Caco-2 (cell line): ENCODE measurements around the gene SMURF1. TPM values are rescaled to one million over a fixed set of nuclear protein-coding genes. Genes with fewer than 3 reads are reported as not detected.

ENCODE experiments used
- BruUV-seq: library from RNA; stranded (reverse); fragments of 400-500 nt; replicated peaks from 2 replicates; lab custom pipeline; 2021; lab: Mats Ljungman, UMichigan
- CTCF ChIA-PET: fragments of 300-600 bp; sonication (Branson Sonifier 250); formaldehyde crosslinking; loops from one replicate; lab custom pipeline; 2022; ENCODE audit warnings: antibody characterized with exemption; lab: Charles Lee
- POLR2A ChIA-PET: fragments of 300-600 bp; sonication (Branson Sonifier 250); formaldehyde crosslinking; loops from one replicate; lab custom pipeline; 2022; ENCODE audit warnings: antibody characterized with exemption; lab: Charles Lee
- DNase-seq, 2 experiments: peaks; one replicate each; pipeline versions ENCODE4 v3.0.0 to v3.0.0-alpha.2; 2020 to 2022
- H3K27me3 ChIP-seq: replicated peaks from 2 replicates; pipeline ENCODE4 v1.6.0; 2011; ENCODE audit warnings: low read length; ENCODE audit not compliant: control insufficient read depth, insufficient read depth
- H3K36me3 ChIP-seq: 2 replicates; pipeline ENCODE4 v1.5.1; 2011; ENCODE audit warnings: low read length; ENCODE audit not compliant: control insufficient read depth, insufficient read depth
- H3K4me1 ChIP-seq: fragments of 250-450 bp; sonication (Bioruptor Pico); 2 replicates; pipeline ENCODE4 v1.5.1; 2020; ENCODE audit warnings: mild to moderate bottlenecking
- H3K4me3 ChIP-seq: 2 replicates; pipeline ENCODE4 v1.5.1; 2011; ENCODE audit warnings: low read depth, mild to moderate bottlenecking, control low read depth, low read length
- H3K9me3 ChIP-seq: fragments of 250-450 bp; sonication (Bioruptor Pico); 2 replicates; pipeline ENCODE4 v1.5.1; 2020; ENCODE audit warnings: mild to moderate bottlenecking, moderate library complexity
- H3K27ac Mint-ChIP-seq: one replicate; pipeline ENCODE4 v1.8.0; 2022; ENCODE audit warnings: mixed read lengths; ENCODE audit not compliant: unreplicated experiment
- H3K27me3 Mint-ChIP-seq: one replicate; pipeline ENCODE4 v1.8.0; 2022; ENCODE audit warnings: mixed read lengths; ENCODE audit not compliant: insufficient read depth, unreplicated experiment
- H3K36me3 Mint-ChIP-seq: one replicate; pipeline ENCODE4 v1.8.0; 2022; ENCODE audit warnings: mild to moderate bottlenecking, mixed read lengths; ENCODE audit not compliant: insufficient read depth, unreplicated experiment
- H3K4me1 Mint-ChIP-seq: one replicate; pipeline ENCODE4 v1.8.0; 2022; ENCODE audit warnings: low read depth, mixed read lengths; ENCODE audit not compliant: unreplicated experiment
- H3K4me3 Mint-ChIP-seq: one replicate; pipeline ENCODE4 v1.8.0; 2022; ENCODE audit warnings: mild to moderate bottlenecking, moderate library complexity, mixed read lengths; ENCODE audit not compliant: unreplicated experiment
- H3K9me3 Mint-ChIP-seq: one replicate; pipeline ENCODE4 v1.8.0; 2022; ENCODE audit warnings: mixed read lengths; ENCODE audit not compliant: unreplicated experiment
- intact Hi-C: fragments of 100-400 bp; cut with micrococcal nuclease; formaldehyde crosslinking; loops from one replicate; pipeline ENCODE4 v1.10.0; 2022; ENCODE audit not compliant: unreplicated experiment
- total RNA-seq: library from RNA; stranded (reverse); gene quantifications from 2 replicates; pipeline ENCODE4 v1.2.3, GENCODE V29; 2022
- TF ChIP-seq, protein P1 (sequence below), 2 experiments: fragments of 200-600 bp in 1 of 2; IDR thresholded peaks; 1 replicate in 1 of 2; 2 replicates in 1 of 2; pipeline versions ENCODE4 v1.5.1 to v1.8.0; 2011 to 2022; ENCODE audit warnings: antibody characterized with exemption in 1 of 2, control low read depth in 1 of 2, inconsistent platforms in 1 of 2, low read depth in 1 of 2, low read length in 1 of 2, mild to moderate bottlenecking in 1 of 2, moderate library complexity in 1 of 2; ENCODE audit not compliant: insufficient read depth in 1 of 2, severe bottlenecking in 1 of 2, unreplicated experiment in 1 of 2

The SMURF1 gene
- total RNA-seq, 1 experiment from 2014 or later, result 22.5 TPM

DNA sequence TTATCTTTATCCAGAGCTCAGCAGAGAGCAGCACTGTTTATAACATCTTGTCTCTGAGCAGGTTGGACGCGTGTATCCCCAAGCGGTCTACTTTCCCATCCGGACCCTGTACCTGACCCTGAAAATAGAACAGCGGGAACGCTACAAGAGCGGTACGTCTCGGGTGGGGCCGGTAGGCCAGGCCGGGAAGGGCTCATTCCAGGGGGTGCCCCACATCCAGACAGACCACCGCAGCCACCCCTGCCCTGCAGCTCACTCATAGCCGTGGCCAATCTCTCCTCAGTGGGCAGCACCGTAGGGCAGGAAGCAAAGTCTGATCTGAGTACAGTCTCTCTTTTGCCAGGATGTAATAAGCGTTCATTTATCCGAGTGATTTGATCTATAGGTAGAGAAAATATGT lies 151.8 kb downstream of the SMURF1 start:
- no peaks in the 10 kb centered on the region for H3K4me1 Mint-ChIP-seq
- H3K36me3 ChIP-seq, result peaks cover 4% of the 10 kb centered on the region
- intact Hi-C loops, result no loop called here
- no peaks in the 10 kb centered on the region for H3K9me3 Mint-ChIP-seq
- POLR2A ChIA-PET, result no interaction called here
- CTCF ChIA-PET, result no interaction called here
- H3K36me3 Mint-ChIP-seq, result peaks cover 75% of the 10 kb centered on the region
- no TSS peak for BruUV-seq
- no peaks in the 10 kb centered on the region for H3K27me3 Mint-ChIP-seq
- H3K9me3 ChIP-seq, result no peaks in the 10 kb centered on the region
- no peaks in the 10 kb centered on the region for H3K4me1 ChIP-seq
- TF ChIP-seq, protein P1, sequence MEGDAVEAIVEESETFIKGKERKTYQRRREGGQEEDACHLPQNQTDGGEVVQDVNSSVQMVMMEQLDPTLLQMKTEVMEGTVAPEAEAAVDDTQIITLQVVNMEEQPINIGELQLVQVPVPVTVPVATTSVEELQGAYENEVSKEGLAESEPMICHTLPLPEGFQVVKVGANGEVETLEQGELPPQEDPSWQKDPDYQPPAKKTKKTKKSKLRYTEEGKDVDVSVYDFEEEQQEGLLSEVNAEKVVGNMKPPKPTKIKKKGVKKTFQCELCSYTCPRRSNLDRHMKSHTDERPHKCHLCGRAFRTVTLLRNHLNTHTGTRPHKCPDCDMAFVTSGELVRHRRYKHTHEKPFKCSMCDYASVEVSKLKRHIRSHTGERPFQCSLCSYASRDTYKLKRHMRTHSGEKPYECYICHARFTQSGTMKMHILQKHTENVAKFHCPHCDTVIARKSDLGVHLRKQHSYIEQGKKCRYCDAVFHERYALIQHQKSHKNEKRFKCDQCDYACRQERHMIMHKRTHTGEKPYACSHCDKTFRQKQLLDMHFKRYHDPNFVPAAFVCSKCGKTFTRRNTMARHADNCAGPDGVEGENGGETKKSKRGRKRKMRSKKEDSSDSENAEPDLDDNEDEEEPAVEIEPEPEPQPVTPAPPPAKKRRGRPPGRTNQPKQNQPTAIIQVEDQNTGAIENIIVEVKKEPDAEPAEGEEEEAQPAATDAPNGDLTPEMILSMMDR (IDR thresholded peaks at IDR 0.05; ENCODE audit: insufficient read depth in 1 of 2, low read depth in 1 of 2, low read length in 1 of 2, severe bottlenecking in 1 of 2, unreplicated experiment in 1 of 2), result no peak
- peak in 1 of 2 experiments; percentile 9 for DNase-seq
- no peaks in the 10 kb centered on the region for H3K27me3 ChIP-seq
- no peak overlapping the region for H3K27ac Mint-ChIP-seq
- H3K4me3 ChIP-seq, result no peak overlapping the region
- no peak overlapping the region for H3K4me3 Mint-ChIP-seq

- H3K4me1 Mint-ChIP-seq, result no peaks in the 10 kb centered on the region
- intact Hi-C loops, result no loop called here
- no peak overlapping the region for H3K4me3 ChIP-seq
- H3K36me3 Mint-ChIP-seq, result peaks cover 83% of the 10 kb centered on the region
- H3K4me1 ChIP-seq, result no peaks in the 10 kb centered on the region
- no peaks in the 10 kb centered on the region for H3K9me3 ChIP-seq
- BruUV-seq, result no TSS peak
- peaks cover 7% of the 10 kb centered on the region for H3K9me3 Mint-ChIP-seq
- POLR2A ChIA-PET, result no interaction called here
- TF ChIP-seq, protein P1 (IDR thresholded peaks at IDR 0.05; ENCODE audit: insufficient read depth in 1 of 2, low read depth in 1 of 2, low read length in 1 of 2, severe bottlenecking in 1 of 2, unreplicated experiment in 1 of 2), result no peak
- no peak overlapping the region for H3K4me3 Mint-ChIP-seq
- no peaks in the 10 kb centered on the region for H3K27me3 Mint-ChIP-seq
- CTCF ChIA-PET, result no interaction called here
- H3K27me3 ChIP-seq, result no peaks in the 10 kb centered on the region
- H3K36me3 ChIP-seq, result peaks cover 4% of the 10 kb centered on the region
- H3K27ac Mint-ChIP-seq, result no peak overlapping the region
- peak in 1 of 2 experiments; percentile 3 for DNase-seq
Measured at GRCh38 chr7:98991141-98991540, 152.8 kb downstream of the SMURF1 start.

DNA sequence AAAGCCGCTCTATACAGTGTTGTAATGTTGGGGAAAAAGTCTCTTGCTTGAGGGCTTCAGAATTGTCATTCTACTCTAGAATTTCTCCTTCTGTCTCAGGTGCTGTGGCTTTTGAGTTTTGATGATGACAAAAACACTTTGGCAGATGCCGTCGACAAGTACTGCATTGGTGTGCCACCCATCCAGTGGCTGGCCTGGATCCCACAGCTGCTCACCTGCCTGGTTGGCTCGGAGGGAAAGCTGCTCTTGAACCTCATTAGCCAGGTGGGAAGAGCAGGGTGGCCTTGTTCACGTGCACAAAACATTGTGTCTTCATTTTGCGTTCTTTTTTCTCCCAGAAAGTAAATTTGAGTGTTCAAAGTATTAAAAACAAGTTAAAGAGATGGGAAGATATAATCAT lies 153.6 kb downstream of the SMURF1 start:
- Mint-ChIP-seq H3K27me3 (no peaks in the 10 kb centered on the region), H3K4me3 (no peak overlapping the region), H3K36me3 (peaks cover 83% of the 10 kb centered on the region), H3K4me1 (no peaks in the 10 kb centered on the region), H3K27ac (no peak overlapping the region), H3K9me3 (peaks cover 15% of the 10 kb centered on the region)
- Histone ChIP-seq H3K4me3 (no peak overlapping the region), H3K9me3 (no peaks in the 10 kb centered on the region), H3K36me3 (peaks cover 4% of the 10 kb centered on the region), H3K27me3 (no peaks in the 10 kb centered on the region), H3K4me1 (no peaks in the 10 kb centered on the region)
- peak in 1 of 2 experiments; percentile 13 for DNase-seq
- intact Hi-C loops, result no loop called here
- BruUV-seq, result no TSS peak
- CTCF ChIA-PET, result no interaction called here
- TF ChIP-seq, protein P1 (IDR thresholded peaks at IDR 0.05; ENCODE audit: insufficient read depth in 1 of 2, low read depth in 1 of 2, low read length in 1 of 2, severe bottlenecking in 1 of 2, unreplicated experiment in 1 of 2), result no peak
- POLR2A ChIA-PET, result no interaction called here
